Mesendoderm (in vitro differentiated cells): Measurements from ENCODE around the gene GPRIN2.
"Not testable (repeated sequence)": the region's sequence is repeated elsewhere in the genome, so short reads cannot be mapped to it uniquely, and the experiment has no call there.

Experiments used
- DNase-seq: peaks from one replicate; pipeline ENCODE4 v3.0.0; 2013
- H2AK5ac ChIP-seq: 2 replicates; pipeline ENCODE4 v1.6.1; 2013; ENCODE audit warnings: low read length, inconsistent platforms
- H2BK120ac ChIP-seq: 2 replicates; pipeline ENCODE4 v1.6.1; 2013; ENCODE audit warnings: low read depth, mild to moderate bottlenecking, low read length, moderate library complexity, mixed read lengths
- H2BK15ac ChIP-seq: replicated peaks from 2 replicates; pipeline ENCODE4 v1.6.1; 2013; ENCODE audit warnings: low read depth, mild to moderate bottlenecking, moderate library complexity
- H2BK5ac ChIP-seq: 2 replicates; pipeline ENCODE4 v1.6.1; 2013; ENCODE audit warnings: low read length, inconsistent platforms
- H3K18ac ChIP-seq: 2 replicates; pipeline ENCODE4 v1.6.1; 2013; ENCODE audit warnings: mild to moderate bottlenecking, low read length, mixed read lengths
- H3K23ac ChIP-seq: one replicate; pipeline ENCODE4 v1.6.1; 2013; ENCODE audit warnings: low read length
- H3K27ac ChIP-seq: 2 replicates; pipeline ENCODE4 v1.5.1; 2013; ENCODE audit warnings: low read depth, mild to moderate bottlenecking, inconsistent platforms, low read length, moderate library complexity
- H3K27me3 ChIP-seq: 2 replicates; pipeline ENCODE4 v1.6.1; 2013; ENCODE audit warnings: low read length, control low read depth, mild to moderate bottlenecking, inconsistent platforms; ENCODE audit not compliant: insufficient read depth, poor library complexity
- H3K36me3 ChIP-seq: 2 replicates; pipeline ENCODE4 v1.6.1; 2013; ENCODE audit warnings: low read length, inconsistent platforms; ENCODE audit not compliant: control insufficient read depth, insufficient read depth
- H3K4ac ChIP-seq: one replicate; pipeline ENCODE4 v1.6.1; 2013; ENCODE audit warnings: low read depth, mild to moderate bottlenecking, low read length, moderate library complexity
- H3K4me1 ChIP-seq: 2 replicates; pipeline ENCODE4 v1.6.1; 2013; ENCODE audit warnings: low read depth, low read length, inconsistent platforms; ENCODE audit not compliant: control insufficient read depth
- H3K4me2 ChIP-seq: 2 replicates; pipeline ENCODE4 v1.6.1; 2013; ENCODE audit warnings: low read length
- H3K4me3 ChIP-seq: 2 replicates; pipeline ENCODE4 v1.5.1; 2013; ENCODE audit warnings: mild to moderate bottlenecking, low read length
- H3K56ac ChIP-seq: one replicate; pipeline ENCODE4 v1.6.1; 2013; ENCODE audit warnings: low read length
- H3K79me1 ChIP-seq: 2 replicates; pipeline ENCODE4 v1.6.1; 2013; ENCODE audit warnings: low read length, inconsistent platforms
- H3K79me2 ChIP-seq: 2 replicates; pipeline ENCODE4 v1.6.1; 2013; ENCODE audit warnings: mild to moderate bottlenecking, low read length; ENCODE audit not compliant: control insufficient read depth, insufficient read depth
- H3K9ac ChIP-seq: 2 replicates; pipeline ENCODE4 v1.6.1; 2013; ENCODE audit warnings: low read length, inconsistent platforms
- H4K5ac ChIP-seq: one replicate; pipeline ENCODE4 v1.6.1; 2013; ENCODE audit warnings: low read length
- H4K8ac ChIP-seq: one replicate; pipeline ENCODE4 v1.6.1; 2013; ENCODE audit warnings: low read depth, mild to moderate bottlenecking, control low read depth, low read length, moderate library complexity
- whole genome bisulfite sequencing: extraction: QIAGEN DNeasy Blood & Tissue Kit; methylation state at CpG from one replicate; pipeline ENCODE4 v1.1.7; 2013; ENCODE audit warnings: low lambda C conversion rate, missing lambda C conversion rate; ENCODE audit not compliant: insufficient coverage; ENCODE audit errors: extremely low coverage; 5-methylcytosine and 5-hydroxymethylcytosine counted together

The GPRIN2 gene

DNA sequence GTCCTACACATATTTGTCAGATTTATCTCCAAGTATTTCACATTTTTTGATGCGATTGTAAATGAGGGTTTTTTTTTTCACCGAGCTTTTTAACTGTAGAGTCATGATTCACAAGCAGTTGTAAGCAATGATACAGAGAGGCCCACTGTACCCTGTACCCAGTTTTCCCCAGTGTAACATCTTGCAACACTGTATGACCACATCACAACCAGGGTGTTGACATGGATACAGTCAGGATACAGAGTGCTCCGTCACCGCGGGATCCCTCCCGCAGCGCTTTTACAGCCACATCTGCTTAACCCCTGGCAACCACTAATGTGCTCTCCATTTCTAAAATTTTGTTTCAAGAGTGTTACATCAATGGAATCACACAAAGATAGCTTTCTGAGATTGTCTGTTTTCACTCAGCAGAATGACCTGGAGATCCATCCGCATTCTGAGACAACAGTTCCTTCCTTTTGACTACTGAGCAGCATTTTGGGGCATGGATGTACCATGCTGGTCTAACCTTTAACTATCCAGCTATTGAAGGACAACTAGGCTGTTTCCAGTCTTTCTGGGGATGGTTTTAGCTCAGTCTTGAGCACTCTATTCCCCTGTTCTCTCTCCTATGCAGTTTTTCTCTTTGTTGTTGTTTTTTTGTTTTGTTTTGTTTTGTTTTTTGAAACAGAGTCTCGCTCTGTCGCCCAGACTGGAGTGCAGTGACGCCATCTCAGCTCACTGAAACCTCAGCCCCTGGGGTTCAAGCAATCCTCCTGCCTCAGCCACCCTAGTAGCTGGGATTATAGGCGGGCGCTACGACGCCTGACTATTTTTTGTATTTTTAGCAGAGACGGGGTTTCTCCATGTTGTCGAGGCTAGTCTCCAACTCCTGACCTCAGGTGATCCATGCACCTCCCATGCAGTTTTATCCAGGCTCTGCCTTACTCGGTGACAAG lies 25.9 kb downstream of the GPRIN2 start:
- no peaks in the 10 kb centered on the region for H3K79me1 ChIP-seq
- H3K79me2 ChIP-seq = no peaks in the 10 kb centered on the region
- H3K9ac ChIP-seq = no peak overlapping the region
- no peaks in the 10 kb centered on the region for H3K27me3 ChIP-seq
- no peak overlapping the region for H2BK5ac ChIP-seq
- no CpG with 5 or more reads among the region's 18 CpGs for WGBS
- no peak overlapping the region for H4K5ac ChIP-seq
- H2AK5ac ChIP-seq = no peak overlapping the region
- no peak overlapping the region for H3K18ac ChIP-seq
- H3K36me3 ChIP-seq = no peaks in the 10 kb centered on the region
- no peak overlapping the region for H2BK15ac ChIP-seq
- H3K27ac ChIP-seq = no peak overlapping the region
- no peak overlapping the region for H3K4me3 ChIP-seq
- no peak overlapping the region for H4K8ac ChIP-seq
- H3K56ac ChIP-seq = no peak overlapping the region
- no peak overlapping the region for H3K4ac ChIP-seq
- H3K4me1 ChIP-seq = no peaks in the 10 kb centered on the region
- no peak overlapping the region for H2BK120ac ChIP-seq
- no peak overlapping the region for H3K23ac ChIP-seq
- no peak overlapping the region for H3K4me2 ChIP-seq
- peak; percentile 74 for DNase-seq

DNA sequence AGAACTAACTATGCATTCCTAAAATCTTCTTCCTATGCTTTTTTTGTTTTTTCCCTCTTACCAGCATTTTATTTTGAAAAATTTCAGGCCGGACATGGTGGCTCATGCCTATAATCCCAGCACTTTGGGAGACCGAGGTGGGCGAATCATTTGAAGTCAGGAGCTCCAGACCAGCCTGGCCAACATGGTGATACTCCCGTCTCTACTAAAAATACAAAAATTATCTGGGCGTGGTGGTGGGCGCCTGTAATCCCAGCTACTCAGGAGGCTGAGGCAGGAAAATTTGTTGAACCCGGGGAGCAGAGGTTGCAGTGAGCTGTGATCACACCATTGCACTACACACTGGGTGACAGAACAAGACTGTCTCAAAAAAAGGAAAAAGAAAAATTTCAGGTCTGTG lies 26.7 kb downstream of the GPRIN2 start:
- WGBS = no CpG with 5 or more reads among the region's 7 CpGs
- H3K56ac ChIP-seq, H2AK5ac ChIP-seq, H2BK120ac ChIP-seq, H3K4me1 ChIP-seq, H3K4me2 ChIP-seq, H3K27ac ChIP-seq, H2BK5ac ChIP-seq, H3K4ac ChIP-seq, H3K18ac ChIP-seq, H3K79me1 ChIP-seq, H3K79me2 ChIP-seq, H4K8ac ChIP-seq, H3K9ac ChIP-seq, H3K27me3 ChIP-seq, H3K23ac ChIP-seq, H4K5ac ChIP-seq, H2BK15ac ChIP-seq, H3K36me3 ChIP-seq, H3K4me3 ChIP-seq, DNase-seq: not testable (repeated sequence)

DNA sequence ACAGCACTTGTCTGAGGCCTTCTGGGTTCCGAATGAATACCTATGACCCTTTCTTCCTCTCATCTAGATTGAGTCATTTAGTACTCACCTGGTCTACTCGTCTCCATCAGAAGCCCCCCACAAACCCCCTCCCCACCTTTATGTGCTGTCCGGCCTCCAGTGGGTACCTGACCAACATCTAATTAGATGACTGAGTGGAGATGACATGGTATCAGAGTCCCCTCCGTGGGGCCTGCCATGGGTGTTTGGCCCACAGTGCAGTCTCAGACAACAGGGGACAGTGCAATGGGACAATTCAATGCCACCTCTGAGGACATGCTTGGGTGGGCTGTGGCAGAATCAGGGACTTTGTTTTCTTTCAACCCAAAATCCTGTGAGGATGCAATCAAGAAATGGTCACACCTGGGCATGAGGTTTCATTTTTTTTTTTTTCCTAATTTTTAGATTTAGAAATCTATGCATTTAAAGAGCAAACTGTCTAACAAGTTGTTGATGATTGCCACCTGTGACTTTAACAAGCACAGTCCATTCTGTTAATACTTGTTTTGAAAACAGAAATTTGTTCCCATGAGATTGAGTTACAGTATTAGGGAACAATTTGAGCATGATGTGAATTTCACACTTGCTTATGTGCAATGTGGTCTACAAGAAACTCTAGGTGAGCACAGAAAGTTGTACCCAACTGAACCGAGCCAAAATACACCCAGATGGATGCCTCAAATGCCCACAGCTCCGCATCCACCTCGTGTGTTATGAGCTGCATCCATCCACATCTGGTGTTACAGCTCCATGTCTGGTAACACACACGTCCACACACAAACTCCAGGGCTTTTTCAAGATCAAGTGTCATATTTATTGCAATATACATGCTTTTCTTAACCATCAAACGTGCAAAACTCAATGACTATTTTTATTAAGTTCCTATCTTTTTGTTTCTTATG lies 27.5 kb downstream of the GPRIN2 start:
- H2BK15ac ChIP-seq = no peak overlapping the region
- H3K4ac ChIP-seq = no peak overlapping the region
- H3K56ac ChIP-seq = no peak overlapping the region
- no peaks in the 10 kb centered on the region for H3K79me2 ChIP-seq
- no peak overlapping the region for H2AK5ac ChIP-seq
- no peak overlapping the region for H3K9ac ChIP-seq
- H3K4me2 ChIP-seq = no peak overlapping the region
- H2BK120ac ChIP-seq = no peak overlapping the region
- H3K23ac ChIP-seq = no peak overlapping the region
- H3K18ac ChIP-seq = no peak overlapping the region
- no CpG with 5 or more reads among the region's 9 CpGs for WGBS
- H3K4me3 ChIP-seq = no peak overlapping the region
- H3K4me1 ChIP-seq = no peaks in the 10 kb centered on the region
- H4K8ac ChIP-seq = no peak overlapping the region
- no peak overlapping the region for H4K5ac ChIP-seq
- no peak for DNase-seq
- H3K27ac ChIP-seq = no peak overlapping the region
- no peak overlapping the region for H2BK5ac ChIP-seq
- H3K36me3 ChIP-seq = no peaks in the 10 kb centered on the region
- H3K79me1 ChIP-seq = no peaks in the 10 kb centered on the region
- no peaks in the 10 kb centered on the region for H3K27me3 ChIP-seq

DNA sequence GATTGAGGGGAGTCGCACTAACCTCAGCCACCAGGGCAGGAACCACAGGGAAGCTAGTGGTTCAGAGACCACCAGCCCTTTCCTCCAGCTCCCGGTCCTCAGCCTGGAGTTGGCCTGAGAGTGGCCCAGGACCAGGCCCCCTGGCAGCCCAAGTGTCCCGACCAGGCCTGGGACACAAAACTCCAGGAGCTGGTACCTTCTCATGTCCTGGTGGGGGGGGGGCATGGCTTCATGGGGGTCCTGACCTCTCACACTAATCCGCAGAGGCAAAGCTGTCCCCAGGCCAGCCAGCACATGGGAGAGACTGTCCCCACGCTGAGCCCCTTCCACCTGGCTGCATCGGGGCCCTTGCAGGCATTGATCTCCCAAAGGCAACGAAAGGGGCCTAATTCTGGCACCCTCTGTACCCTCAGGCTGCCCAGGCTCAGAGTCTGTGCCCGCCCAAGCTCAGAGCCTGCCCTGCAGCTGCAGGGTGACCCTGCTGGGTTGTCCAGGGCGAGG lies 28.2 kb downstream of the GPRIN2 start:
- Histone ChIP-seq H2BK5ac (no peak overlapping the region), H3K27ac (no peak overlapping the region), H3K27me3 (no peaks in the 10 kb centered on the region), H3K23ac (no peak overlapping the region), H3K4me1 (no peaks in the 10 kb centered on the region), H2BK120ac (no peak overlapping the region), H3K56ac (no peak overlapping the region), H3K36me3 (no peaks in the 10 kb centered on the region), H4K5ac (no peak overlapping the region), H2BK15ac (no peak overlapping the region), H2AK5ac (no peak overlapping the region), H3K4me3 (no peak overlapping the region), H3K4me2 (no peak overlapping the region), H3K79me1 (no peaks in the 10 kb centered on the region), H3K18ac (no peak overlapping the region), H3K9ac (no peak overlapping the region), H3K79me2 (no peaks in the 10 kb centered on the region), H4K8ac (no peak overlapping the region), H3K4ac (no peak overlapping the region)
- WGBS = no CpG with 5 or more reads among the region's 9 CpGs
- no peak for DNase-seq

DNA sequence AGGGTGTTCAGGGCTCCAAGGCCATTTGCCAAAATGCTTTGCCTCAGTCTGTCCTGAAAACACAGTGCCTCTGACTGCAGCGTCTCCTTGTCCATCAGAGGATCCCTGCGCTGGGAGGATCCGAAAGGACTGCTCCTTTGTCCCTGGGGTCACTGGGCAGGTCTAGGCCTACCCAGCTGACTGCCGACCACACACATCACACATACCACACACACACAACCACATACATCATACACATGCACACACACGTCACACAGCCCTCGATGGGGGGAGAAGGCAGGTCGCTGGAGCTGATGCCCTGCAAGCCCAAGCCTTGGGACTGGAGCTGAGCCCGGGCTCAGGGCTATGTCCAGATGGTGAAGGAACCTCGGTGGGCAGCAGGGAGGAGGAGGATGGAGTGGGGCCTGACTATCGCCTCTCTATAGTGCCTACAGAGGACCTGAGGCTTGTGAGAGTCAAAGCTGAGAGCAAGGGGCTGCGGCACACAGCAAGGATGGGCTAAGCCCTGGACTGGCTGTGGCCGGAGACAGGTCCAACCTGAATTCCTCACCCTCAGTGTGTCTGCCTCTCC lies 29.1 kb downstream of the GPRIN2 start:
- H2BK5ac ChIP-seq = no peak overlapping the region
- H3K4me2 ChIP-seq = no peak overlapping the region
- no peak for DNase-seq
- H4K5ac ChIP-seq = no peak overlapping the region
- H3K27ac ChIP-seq = no peak overlapping the region
- no peak overlapping the region for H4K8ac ChIP-seq
- H3K9ac ChIP-seq = no peak overlapping the region
- H3K79me2 ChIP-seq = no peaks in the 10 kb centered on the region
- no peak overlapping the region for H3K23ac ChIP-seq
- H3K36me3 ChIP-seq = no peaks in the 10 kb centered on the region
- H3K4me1 ChIP-seq = no peaks in the 10 kb centered on the region
- H2BK120ac ChIP-seq = no peak overlapping the region
- no peak overlapping the region for H3K4me3 ChIP-seq
- WGBS = no CpG with 5 or more reads among the region's 12 CpGs
- no peaks in the 10 kb centered on the region for H3K79me1 ChIP-seq
- no peaks in the 10 kb centered on the region for H3K27me3 ChIP-seq
- no peak overlapping the region for H3K4ac ChIP-seq
- no peak overlapping the region for H3K18ac ChIP-seq
- no peak overlapping the region for H2BK15ac ChIP-seq
- H2AK5ac ChIP-seq = no peak overlapping the region
- H3K56ac ChIP-seq = no peak overlapping the region
